Astrocyte of the spinal cord (primary cell): ENCODE measurements around the gene CEND1.
A peak's percentile ranks its signal among the peaks of the same experiment; 100 is the strongest.

Experiments used
- DNase-seq: peaks from one replicate; pipeline ENCODE4 v3.0.0; 2011; ENCODE audit warnings: low read depth, low spot score
- H3K4me3 ChIP-seq: 2 replicates; pipeline ENCODE4 v1.5.1; 2011; ENCODE audit warnings: low read depth, mild to moderate bottlenecking, low read length, moderate library complexity
- CTCF ChIP-seq: IDR thresholded peaks from 2 replicates; pipeline ENCODE4 v1.5.1; 2012; ENCODE audit warnings: low read depth, mild to moderate bottlenecking, low read length, inconsistent platforms
- in situ Hi-C: cut with HindIII; loops from 2 replicates; pipeline ENCODE4 v1.10.0; 2017; ENCODE audit warnings: low sequenced_read_pairs

CEND1 gene

GRCh38 chr11:803770-804598, 14.1 kb upstream of the CEND1 start:
- DNase-seq = no peak
- H3K4me3 ChIP-seq = peak overlapping the region; percentile 57
- in situ Hi-C loops = no loop called here
- TF ChIP-seq CTCF = no peak

GRCh38 chr11:803467-803742, 13.5 kb upstream of the CEND1 start:
- in situ Hi-C loops = no loop called here
- DNase-seq = no peak
- no peak for TF ChIP-seq CTCF
- no peak overlapping the region for H3K4me3 ChIP-seq

GRCh38 chr11:802693-803466, 13.0 kb upstream of the CEND1 start:
- TF ChIP-seq CTCF = no peak
- no peak for DNase-seq
- H3K4me3 ChIP-seq = no peak overlapping the region

GRCh38 chr11:802018-802617, 12.2 kb upstream of the CEND1 start:
- in situ Hi-C loops = no loop called here
- H3K4me3 ChIP-seq = no peak overlapping the region
- no peak for DNase-seq
- no peak for TF ChIP-seq CTCF

More at GRCh38 chr11:802693-803466, 13.0 kb upstream of the CEND1 start:
- in situ Hi-C loops = no loop called here

DNA sequence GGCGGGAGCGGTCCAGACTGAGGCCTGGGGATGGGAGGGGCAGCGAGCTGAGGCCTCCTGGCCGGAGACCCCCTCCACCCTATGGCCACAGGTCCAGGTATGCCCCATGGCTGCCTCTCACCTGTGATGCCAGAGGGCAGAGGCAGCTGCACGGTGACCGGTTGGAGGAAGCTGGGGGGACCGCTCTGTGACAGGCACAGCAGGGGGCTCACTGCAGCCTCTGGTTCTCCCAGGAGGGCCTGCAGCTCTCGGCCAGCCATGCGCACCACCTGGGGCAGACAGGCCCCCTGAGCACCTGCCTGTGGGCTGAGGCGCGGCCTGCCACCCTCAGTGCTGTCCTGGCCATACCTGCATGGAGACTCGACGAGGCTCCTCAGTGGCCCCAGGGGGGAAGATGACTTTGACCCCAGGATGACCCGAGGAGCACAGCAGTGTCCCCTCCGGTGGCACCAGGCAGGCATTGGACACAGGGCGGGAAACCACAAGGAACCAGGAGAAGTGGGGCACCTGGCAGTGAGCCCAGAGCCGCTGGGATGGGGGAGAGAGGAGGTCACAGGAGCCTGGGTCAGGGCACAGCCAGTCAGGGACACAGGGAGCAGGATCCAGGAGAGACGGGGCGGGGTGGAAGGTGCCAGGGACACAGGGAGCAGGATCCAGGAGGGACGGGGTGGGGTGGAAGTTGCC, 11.3 kb upstream of the CEND1 start:
- no peak for DNase-seq
- in situ Hi-C loops = no loop called here
- no peak overlapping the region for H3K4me3 ChIP-seq
- no peak for TF ChIP-seq CTCF

GRCh38 chr11:800473-800872, 10.6 kb upstream of the CEND1 start:
- no peak overlapping the region for H3K4me3 ChIP-seq
- in situ Hi-C loops = no loop called here
- TF ChIP-seq CTCF = no peak
- no peak for DNase-seq
